Memory B cell (primary cell): ENCODE data around the gene ZBTB1.
A peak's percentile ranks its signal among the peaks of the same experiment; 100 is the strongest.
"Not testable (repeated sequence)": the region's sequence is repeated elsewhere in the genome, so short reads cannot be mapped to it uniquely, and the experiment has no call there.

ENCODE experiments used
- ATAC-seq: fragments of 150-1000 bp; cut with Tn5 transposase; 2 replicates; pipeline ENCODE4 v1.10.0; 2021; ENCODE audit warnings: low read depth, mild to moderate bottlenecking, moderate library complexity
- DNase-seq, 2 donors: peaks; one replicate each; pipeline ENCODE4 v3.0.0; 2022; ENCODE audit warnings: low spot score in 2 of 2
- H3K27ac Mint-ChIP-seq: one replicate; pipeline ENCODE4 v1.8.0; 2022; ENCODE audit warnings: mild to moderate bottlenecking, moderate library complexity, mixed read lengths
- H3K27me3 Mint-ChIP-seq: one replicate; pipeline ENCODE4 v1.8.0; 2022; ENCODE audit warnings: mixed read lengths
- H3K36me3 Mint-ChIP-seq: one replicate; pipeline ENCODE4 v1.8.0; 2022; ENCODE audit warnings: mild to moderate bottlenecking, mixed read lengths
- H3K4me1 Mint-ChIP-seq: one replicate; pipeline ENCODE4 v1.8.0; 2022; ENCODE audit warnings: mixed read lengths
- H3K4me3 Mint-ChIP-seq: one replicate; pipeline ENCODE4 v1.8.0; 2022; ENCODE audit warnings: mild to moderate bottlenecking, moderate library complexity, mixed read lengths
- H3K9me3 Mint-ChIP-seq: one replicate; pipeline ENCODE4 v1.8.0; 2022; ENCODE audit warnings: mixed read lengths

Gene ZBTB1

DNA sequence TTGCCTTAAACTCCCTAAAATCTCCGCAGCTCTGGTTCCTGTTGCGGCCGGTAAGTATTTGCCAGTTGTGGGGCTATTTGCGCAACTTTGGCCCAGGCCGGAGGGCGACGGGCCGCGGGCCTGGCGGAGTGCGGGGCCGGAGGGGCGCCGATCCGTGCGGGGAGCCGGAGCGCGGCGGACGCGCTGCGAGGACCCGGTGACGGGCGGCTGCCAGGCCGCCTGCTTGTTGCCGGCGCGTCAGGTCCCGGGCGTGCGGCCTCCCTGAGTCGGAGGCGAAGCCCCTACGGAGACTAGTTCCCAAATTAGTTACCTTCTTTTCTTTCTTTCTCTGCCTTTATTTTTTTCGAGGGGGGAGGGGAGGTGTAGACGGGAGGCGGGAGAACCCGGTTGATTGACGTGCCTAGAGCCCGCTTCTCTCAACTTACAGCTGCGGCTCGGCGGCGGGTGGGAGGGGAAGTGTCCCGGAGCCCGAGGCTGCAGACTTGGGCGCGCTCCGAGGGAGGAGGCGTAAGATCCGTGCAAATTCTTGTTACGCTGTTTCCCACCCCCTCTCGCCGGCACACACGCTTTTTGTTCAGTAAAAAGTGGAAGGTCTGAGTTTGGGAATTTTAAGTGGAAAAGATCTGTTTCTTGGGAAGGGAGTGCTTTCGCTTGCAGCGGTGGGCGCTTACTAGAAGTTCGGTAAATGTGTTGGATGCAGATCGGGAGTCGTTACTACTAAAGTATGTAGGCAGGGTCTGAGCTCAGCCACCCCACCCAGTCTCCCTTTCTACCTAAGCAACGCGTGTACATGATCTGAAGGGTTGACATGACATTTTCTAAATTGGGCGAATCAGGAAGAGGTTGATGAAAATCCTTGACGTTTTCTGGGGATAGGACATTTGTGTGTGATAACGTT lies 576 bp downstream of the ZBTB1 start:
- DNase-seq (peak; percentile 73 to 86), ATAC-seq (peak; percentile 23)
- H3K27ac Mint-ChIP-seq = peak overlapping the region; percentile 100
- H3K27me3 Mint-ChIP-seq = no peaks in the 10 kb centered on the region
- H3K36me3 Mint-ChIP-seq = peaks cover 2% of the 10 kb centered on the region
- peaks cover 55% of the 10 kb centered on the region for H3K4me1 Mint-ChIP-seq
- no peaks in the 10 kb centered on the region for H3K9me3 Mint-ChIP-seq
- peak overlapping the region; percentile 91 for H3K4me3 Mint-ChIP-seq

DNA sequence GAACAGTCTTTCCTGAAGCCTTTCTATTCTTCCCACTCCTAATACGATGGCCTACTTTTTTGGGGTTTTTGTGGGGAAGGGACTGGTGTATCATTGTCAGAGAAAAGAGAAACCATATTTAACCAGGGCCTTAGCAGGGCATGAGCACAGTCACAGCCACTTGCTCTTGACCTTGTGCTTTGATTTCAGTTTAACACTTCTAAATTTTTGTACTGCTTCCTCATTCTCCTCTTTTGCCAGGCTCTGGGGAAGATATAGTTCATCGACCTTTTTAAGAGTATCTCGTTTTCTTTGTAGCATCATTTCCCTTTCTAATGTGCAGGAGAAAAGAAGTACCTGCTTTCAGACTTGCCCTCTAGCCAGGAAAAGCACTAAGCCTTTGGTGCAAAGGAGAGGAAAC lies 2.2 kb downstream of the ZBTB1 start:
- ATAC-seq (no peak), DNase-seq (no peak)
- Mint-ChIP-seq H3K4me3 (peak overlapping the region; percentile 91), H3K27ac (peak overlapping the region; percentile 100), H3K9me3 (no peaks in the 10 kb centered on the region), H3K27me3 (no peaks in the 10 kb centered on the region), H3K4me1 (peaks cover 61% of the 10 kb centered on the region), H3K36me3 (peaks cover 2% of the 10 kb centered on the region)

DNA sequence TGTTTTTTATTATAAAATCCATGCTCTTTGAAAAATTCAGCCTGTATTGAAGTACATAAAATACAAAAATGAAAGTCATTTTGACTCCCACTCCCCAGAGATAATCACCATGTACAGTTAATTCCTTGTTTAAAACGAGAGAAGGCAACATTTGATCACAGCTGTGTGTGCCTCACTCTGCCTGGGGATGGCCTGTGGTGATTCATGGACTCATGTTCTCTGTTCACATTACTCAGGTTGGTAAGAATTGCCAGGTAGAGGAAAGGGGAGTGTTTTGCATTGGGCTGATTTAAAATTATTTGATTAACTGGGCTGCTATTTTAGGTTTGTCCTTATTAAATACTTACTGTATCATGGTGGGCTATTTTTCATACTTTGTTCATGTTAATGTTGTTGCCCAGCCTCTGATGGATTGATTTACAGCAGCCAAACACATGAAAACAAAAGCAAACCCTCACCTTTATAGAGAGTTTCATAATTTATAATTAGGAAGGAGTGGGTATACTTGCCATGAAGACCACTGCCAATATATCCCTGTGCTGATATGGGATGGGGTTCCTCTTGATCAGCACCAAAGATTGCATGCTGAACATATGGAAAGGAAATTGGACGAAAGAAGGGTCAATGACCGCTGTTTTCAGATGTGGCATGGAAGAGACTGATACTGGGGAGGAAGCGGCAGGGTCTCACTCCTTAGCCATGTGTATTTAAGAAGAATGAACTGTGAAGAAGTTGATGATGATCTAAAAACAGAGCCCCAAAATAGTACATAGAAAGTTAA lies 3.0 kb downstream of the ZBTB1 start:
- Mint-ChIP-seq H3K4me3 (peak overlapping the region; percentile 64), H3K36me3 (peaks cover 2% of the 10 kb centered on the region), H3K4me1 (peaks cover 54% of the 10 kb centered on the region), H3K27ac (peak overlapping the region; percentile 100), H3K27me3 (no peaks in the 10 kb centered on the region), H3K9me3 (no peaks in the 10 kb centered on the region)
- ATAC-seq (no peak), DNase-seq (no peak)

DNA sequence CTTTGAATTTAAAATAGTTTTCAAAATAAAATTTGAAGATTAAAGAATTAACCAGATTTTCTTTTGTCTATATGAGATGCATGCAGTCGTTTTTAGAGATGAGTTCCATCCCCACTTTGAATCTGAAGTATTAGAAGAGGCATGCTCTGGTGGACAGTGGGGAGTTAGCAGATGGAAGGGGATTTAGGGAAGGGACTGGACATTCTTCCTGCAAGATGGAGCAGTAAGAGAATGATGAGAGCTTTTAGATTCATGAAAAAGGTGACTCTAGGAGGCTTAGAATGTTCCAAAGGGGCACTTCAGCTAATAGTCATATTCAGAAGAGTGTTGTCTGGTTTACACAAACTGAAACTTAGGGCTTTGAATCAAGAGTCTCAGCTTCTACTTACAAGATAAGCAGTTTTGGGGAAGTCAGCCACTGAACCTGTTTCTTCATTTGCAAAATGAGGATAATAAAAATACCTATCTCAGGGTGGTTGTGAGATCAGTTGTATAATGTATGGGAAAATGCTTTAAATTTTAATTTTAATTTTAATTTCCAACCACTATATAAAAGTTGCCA lies 3.7 kb downstream of the ZBTB1 start:
- ATAC-seq = no peak
- H3K27me3 Mint-ChIP-seq = no peaks in the 10 kb centered on the region
- H3K4me1 Mint-ChIP-seq = peaks cover 53% of the 10 kb centered on the region

DNA sequence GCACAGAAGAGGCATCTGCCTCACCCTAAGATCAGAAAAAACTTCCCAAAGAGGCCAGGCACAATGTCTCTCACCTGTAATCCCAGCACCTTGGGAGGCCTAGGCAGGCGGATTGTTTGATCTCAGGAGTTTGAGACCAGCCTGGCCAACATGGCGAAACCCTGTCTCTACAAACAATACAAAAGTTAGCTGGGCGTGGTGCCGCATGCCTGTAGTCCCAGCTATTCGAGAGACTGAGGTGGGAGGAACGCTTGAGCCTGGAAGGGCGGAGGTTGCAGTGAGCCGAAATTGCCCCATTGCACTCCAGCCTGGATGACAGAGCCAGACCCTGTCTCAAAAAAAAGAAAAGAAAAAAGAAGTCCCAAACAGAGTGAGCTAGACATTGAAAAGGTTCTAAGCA lies 4.5 kb downstream of the ZBTB1 start:
- H3K9me3 Mint-ChIP-seq = no peaks in the 10 kb centered on the region
- H3K36me3 Mint-ChIP-seq = peaks cover 1% of the 10 kb centered on the region
- DNase-seq = no peak
- peak overlapping the region; percentile 100 for H3K27ac Mint-ChIP-seq
- no peak for ATAC-seq
- no peaks in the 10 kb centered on the region for H3K27me3 Mint-ChIP-seq
- H3K4me3 Mint-ChIP-seq = no peak overlapping the region
- peaks cover 55% of the 10 kb centered on the region for H3K4me1 Mint-ChIP-seq

More for the DNA sequence above, 3.7 kb downstream of the ZBTB1 start:
- Mint-ChIP-seq H3K36me3 (peaks cover 2% of the 10 kb centered on the region), H3K9me3 (no peaks in the 10 kb centered on the region), H3K27ac (peak overlapping the region; percentile 100), H3K4me3 (peak overlapping the region; percentile 12)
- no peak for DNase-seq

DNA sequence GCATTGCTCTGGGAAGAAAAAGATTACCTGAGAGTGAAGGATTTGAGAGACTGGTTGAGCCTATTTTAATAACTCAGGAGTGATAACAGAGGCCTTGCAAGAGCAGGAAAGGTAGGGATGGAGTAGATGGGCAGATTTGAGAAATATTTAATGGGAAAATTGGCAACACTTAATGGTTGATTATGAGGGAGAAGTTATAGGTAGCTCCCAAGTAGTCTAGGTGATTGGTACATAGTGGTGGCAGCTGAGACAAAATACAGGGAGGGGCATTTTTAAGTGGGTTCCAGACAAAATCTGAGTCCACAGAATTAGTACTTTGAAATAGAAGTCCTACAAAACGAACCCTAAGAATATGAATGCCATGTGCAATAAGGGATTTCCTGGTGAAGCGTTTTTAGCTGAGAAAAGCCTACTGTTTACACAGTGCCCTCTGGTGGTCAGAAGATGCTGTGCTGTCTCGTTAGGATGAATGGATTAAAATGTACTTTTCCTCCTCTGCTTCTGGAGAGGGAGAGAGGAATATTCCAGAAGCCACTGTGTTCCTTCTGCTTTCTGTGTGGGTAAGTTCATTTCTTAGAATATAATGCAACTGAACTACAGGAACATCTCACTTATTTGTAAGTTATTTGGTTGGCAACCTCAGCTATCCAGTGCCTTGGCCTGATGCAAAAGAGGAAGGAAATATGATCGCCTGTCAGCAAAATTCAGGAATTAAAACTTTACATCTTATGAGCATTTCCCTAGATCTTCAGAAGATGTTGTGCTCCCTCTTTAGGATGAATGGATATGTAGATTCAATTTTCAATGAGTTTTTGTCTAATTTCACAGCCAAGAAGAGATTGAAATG lies 6.5 kb downstream of the ZBTB1 start:
- no peaks in the 10 kb centered on the region for H3K27me3 Mint-ChIP-seq
- H3K36me3 Mint-ChIP-seq = peaks cover 1% of the 10 kb centered on the region
- H3K9me3 Mint-ChIP-seq = no peaks in the 10 kb centered on the region
- ATAC-seq (peak; percentile 47), DNase-seq (peak; percentile 58 to 66)
- peak overlapping the region; percentile 54 for H3K4me3 Mint-ChIP-seq
- peaks cover 53% of the 10 kb centered on the region for H3K4me1 Mint-ChIP-seq
- peak overlapping the region; percentile 100 for H3K27ac Mint-ChIP-seq

DNA sequence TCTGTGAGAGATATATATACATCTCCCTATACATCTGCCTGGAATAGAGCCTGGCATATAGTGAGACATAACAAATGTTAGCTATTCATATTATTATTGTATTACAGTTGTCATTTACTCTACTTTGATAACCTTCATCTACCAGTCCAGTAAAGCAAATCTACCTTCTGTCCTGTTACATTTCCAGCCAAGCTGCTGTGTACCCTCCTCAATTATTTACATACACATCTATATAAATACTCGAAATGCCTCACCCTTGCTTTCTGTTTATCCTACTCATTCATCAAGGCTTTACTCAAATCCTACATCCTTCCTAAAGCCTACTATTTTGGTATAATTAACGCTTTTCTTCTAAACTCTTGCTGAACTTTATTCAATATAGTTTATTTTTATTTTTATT lies 8.7 kb downstream of the ZBTB1 start:
- peaks cover 49% of the 10 kb centered on the region for H3K4me1 Mint-ChIP-seq
- no peaks in the 10 kb centered on the region for H3K27me3 Mint-ChIP-seq
- H3K4me3 Mint-ChIP-seq = no peak overlapping the region
- peaks cover 1% of the 10 kb centered on the region for H3K36me3 Mint-ChIP-seq
- ATAC-seq (no peak), DNase-seq (no peak)
- H3K27ac Mint-ChIP-seq = peak overlapping the region; percentile 5
- H3K9me3 Mint-ChIP-seq = no peaks in the 10 kb centered on the region

DNA sequence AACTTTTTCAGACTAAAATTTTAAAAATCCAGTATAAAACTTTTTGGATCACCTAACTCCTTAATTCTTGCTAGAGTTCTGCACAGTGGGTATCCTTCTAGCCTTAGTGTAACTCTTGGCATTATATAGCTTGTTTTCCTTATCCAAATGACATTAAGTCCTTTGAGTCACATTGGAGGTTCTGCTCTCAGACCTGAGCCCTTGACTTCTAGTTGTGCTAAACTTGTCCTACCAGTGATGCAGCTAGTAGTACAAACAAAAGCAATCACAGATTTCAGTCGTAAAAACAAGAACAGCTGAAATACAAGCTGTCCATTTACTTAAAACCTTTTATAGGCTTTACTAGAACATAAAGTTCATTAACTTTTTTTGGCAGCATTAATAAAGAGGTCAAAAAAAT lies 10.5 kb downstream of the ZBTB1 start:
- DNase-seq = no peak
- no peak for ATAC-seq
- Mint-ChIP-seq H3K4me3 (no peak overlapping the region), H3K36me3 (peaks cover 1% of the 10 kb centered on the region), H3K27me3 (no peaks in the 10 kb centered on the region), H3K9me3 (no peaks in the 10 kb centered on the region), H3K27ac (no peak overlapping the region), H3K4me1 (peaks cover 40% of the 10 kb centered on the region)

DNA sequence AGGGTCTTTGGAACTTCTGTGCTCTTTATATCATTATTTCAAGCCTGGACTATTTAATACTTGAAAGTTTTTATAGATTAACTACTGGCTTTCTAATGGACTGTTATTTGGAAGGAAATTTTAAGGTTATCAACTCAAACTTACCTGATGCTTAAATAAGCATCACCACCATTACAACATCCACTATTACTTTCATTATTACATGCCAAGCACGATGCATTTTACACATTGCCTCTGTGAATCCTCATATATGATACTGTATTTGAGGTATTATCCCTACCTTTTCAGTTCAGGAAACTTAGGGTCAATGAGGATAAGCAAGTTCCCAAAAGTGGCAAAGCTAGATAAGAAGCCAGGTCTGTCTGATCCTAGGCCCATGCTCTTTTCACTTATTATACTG lies 12.4 kb downstream of the ZBTB1 start:
- Mint-ChIP-seq H3K4me3 (no peak overlapping the region), H3K27ac (peak overlapping the region; percentile 45), H3K4me1 (peaks cover 26% of the 10 kb centered on the region), H3K36me3 (peaks cover 1% of the 10 kb centered on the region), H3K9me3 (no peaks in the 10 kb centered on the region), H3K27me3 (no peaks in the 10 kb centered on the region)
- no peak for ATAC-seq
- no peak for DNase-seq

DNA sequence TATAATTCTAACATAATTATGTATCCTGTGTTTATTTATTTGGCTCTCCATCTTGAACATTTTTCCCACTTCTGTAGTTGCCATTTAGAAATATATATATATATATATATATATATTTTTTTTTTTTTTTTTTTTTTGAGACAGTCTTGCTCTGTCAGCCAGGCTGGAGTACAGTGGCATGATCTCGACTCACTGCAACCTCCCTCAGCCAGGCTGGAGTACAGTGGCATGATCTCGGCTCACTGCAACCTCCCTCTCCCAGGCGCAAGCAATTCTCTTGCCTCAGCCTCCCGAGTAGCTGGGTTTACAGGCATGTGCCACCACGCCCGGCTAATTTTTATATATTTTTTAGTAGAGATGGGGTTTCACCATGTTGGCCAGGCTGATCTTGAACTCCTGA lies 13.1 kb downstream of the ZBTB1 start:
- not testable (repeated sequence) for DNase-seq, H3K9me3 Mint-ChIP-seq, ATAC-seq, H3K27me3 Mint-ChIP-seq, H3K36me3 Mint-ChIP-seq, H3K4me3 Mint-ChIP-seq, H3K27ac Mint-ChIP-seq
- H3K4me1 Mint-ChIP-seq = peaks cover 26% of the 10 kb centered on the region

DNA sequence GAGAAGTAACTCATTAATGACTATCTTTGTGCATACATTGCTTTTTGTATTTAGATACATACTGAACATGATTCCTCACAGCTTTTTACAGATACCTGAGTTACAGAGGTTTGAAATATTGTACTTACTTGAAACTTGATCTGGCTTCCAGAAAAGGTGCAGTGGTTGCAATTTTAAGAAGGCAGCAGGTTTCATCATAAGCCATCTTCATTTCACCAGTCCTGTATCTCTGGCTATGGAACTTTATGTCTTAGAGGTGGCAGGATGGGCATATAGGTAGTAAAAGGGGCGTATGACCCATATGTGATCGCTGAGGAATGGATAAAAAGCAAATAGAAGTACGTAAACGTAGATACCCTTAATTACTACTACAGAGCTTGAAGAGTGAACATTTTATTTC lies 13.7 kb downstream of the ZBTB1 start:
- Mint-ChIP-seq H3K9me3 (no peaks in the 10 kb centered on the region), H3K36me3 (peaks cover 1% of the 10 kb centered on the region), H3K4me3 (no peak overlapping the region), H3K4me1 (peaks cover 26% of the 10 kb centered on the region), H3K27ac (peak overlapping the region; percentile 35), H3K27me3 (no peaks in the 10 kb centered on the region)
- DNase-seq (no peak), ATAC-seq (no peak)

DNA sequence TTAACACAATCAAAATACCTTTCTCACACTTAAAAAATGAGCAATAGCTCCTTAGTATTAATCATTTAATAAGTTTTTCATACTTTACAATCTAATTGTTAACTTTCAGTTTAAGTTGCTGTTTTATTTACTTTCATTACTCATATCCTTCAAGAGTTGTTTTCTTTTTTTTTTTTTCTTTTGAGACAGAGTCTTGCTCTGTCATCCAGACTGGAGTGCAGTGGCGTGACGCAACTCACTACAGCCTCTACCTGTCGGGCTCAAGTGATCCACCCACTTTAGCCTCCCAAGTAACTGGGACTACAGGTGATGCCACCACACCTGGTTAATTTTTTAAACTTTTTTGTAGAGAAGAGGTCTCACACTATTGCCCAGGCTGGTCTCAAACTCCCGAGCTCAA lies 16.1 kb downstream of the ZBTB1 start:
- no peak overlapping the region for H3K4me3 Mint-ChIP-seq
- no peaks in the 10 kb centered on the region for H3K27me3 Mint-ChIP-seq
- H3K4me1 Mint-ChIP-seq = peaks cover 15% of the 10 kb centered on the region
- H3K9me3 Mint-ChIP-seq = no peaks in the 10 kb centered on the region
- peaks cover 2% of the 10 kb centered on the region for H3K36me3 Mint-ChIP-seq
- ATAC-seq (no peak), DNase-seq (no peak)
- no peak overlapping the region for H3K27ac Mint-ChIP-seq

DNA sequence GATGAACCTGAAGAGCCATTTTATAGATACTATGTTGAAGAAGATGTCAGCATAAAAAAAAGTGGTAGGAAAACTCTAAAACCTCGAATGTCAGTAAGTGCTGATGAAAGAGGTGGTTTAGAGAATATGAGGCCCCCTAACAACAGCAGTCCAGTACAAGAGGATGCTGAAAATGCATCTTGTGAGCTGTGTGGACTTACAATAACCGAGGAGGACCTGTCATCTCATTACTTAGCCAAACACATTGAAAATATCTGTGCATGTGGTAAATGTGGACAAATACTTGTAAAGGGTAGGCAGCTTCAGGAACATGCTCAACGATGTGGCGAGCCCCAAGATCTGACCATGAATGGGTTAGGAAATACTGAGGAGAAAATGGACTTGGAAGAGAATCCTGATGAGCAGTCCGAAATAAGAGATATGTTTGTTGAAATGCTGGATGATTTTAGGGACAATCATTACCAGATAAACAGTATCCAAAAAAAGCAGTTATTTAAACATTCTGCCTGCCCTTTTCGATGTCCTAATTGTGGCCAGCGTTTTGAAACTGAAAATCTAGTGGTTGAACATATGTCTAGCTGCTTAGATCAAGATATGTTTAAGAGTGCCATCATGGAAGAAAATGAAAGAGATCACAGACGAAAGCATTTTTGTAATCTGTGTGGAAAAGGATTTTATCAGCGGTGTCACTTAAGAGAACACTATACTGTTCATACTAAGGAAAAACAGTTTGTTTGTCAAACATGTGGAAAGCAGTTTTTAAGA lies 18.2 kb downstream of the ZBTB1 start:
- no peak for ATAC-seq
- no peak overlapping the region for H3K4me3 Mint-ChIP-seq
- no peaks in the 10 kb centered on the region for H3K27me3 Mint-ChIP-seq

More for the DNA sequence above, 18.2 kb downstream of the ZBTB1 start:
- no peak for DNase-seq
- H3K9me3 Mint-ChIP-seq = no peaks in the 10 kb centered on the region
- H3K36me3 Mint-ChIP-seq = peaks cover 5% of the 10 kb centered on the region
- H3K27ac Mint-ChIP-seq = no peak overlapping the region
- H3K4me1 Mint-ChIP-seq = peaks cover 7% of the 10 kb centered on the region
